Stomach (tissue), 4 donors: ENCODE data around the gene USP8.

ENCODE experiments used
- EP300 ChIP-seq: sonication (generic); formaldehyde crosslinking; IDR thresholded peaks from one replicate; pipeline ENCODE4 v1.6.1; 2017; ENCODE audit warnings: antibody characterized with exemption
- POLR2A ChIP-seq, 4 donors: fragments of 450-650 bp; IDR thresholded peaks; one replicate each; pipeline ENCODE4 v1.6.1; 2016; ENCODE audit warnings: antibody characterized with exemption in 4 of 4, control low read depth in 2 of 4, mild to moderate bottlenecking in 1 of 4, moderate library complexity in 1 of 4
- POLR2AphosphoS5 ChIP-seq, 3 donors: sonication (generic); formaldehyde crosslinking; IDR thresholded peaks; one replicate each; pipeline ENCODE4 v1.6.1; 2016; ENCODE audit warnings: antibody characterized with exemption in 3 of 3
- TF ChIP-seq, protein P1 (sequence below), 7 experiments: fragments of 450-650 bp in 4 of 7; fragments of 200-600 bp in 3 of 7; sonication (generic) in 3 of 7; IDR thresholded peaks; one replicate each; pipeline ENCODE4 v1.5.1; 2016 to 2019; ENCODE audit warnings: antibody characterized with exemption in 7 of 7, control low read depth in 2 of 7, mild to moderate bottlenecking in 1 of 7

DNA sequence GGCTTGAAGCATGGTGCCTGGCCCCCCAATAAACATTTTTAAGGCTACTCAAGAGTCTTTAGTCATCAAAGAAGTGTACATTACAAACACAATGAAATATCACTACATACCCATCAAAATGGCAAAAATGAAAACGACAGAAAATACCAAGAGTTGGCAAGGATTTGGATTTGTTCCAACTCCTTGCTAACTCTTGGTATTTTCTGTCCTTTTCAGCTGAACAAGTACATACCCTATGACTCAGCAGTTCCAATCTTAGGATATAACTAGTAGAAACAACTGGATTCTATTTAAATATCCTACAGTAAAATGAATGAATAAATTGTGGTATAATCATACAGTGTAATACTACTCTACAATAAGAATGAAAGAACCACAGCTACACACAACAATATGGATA is 44.1 kb upstream of the USP8 start:
- TF ChIP-seq, protein P1, sequence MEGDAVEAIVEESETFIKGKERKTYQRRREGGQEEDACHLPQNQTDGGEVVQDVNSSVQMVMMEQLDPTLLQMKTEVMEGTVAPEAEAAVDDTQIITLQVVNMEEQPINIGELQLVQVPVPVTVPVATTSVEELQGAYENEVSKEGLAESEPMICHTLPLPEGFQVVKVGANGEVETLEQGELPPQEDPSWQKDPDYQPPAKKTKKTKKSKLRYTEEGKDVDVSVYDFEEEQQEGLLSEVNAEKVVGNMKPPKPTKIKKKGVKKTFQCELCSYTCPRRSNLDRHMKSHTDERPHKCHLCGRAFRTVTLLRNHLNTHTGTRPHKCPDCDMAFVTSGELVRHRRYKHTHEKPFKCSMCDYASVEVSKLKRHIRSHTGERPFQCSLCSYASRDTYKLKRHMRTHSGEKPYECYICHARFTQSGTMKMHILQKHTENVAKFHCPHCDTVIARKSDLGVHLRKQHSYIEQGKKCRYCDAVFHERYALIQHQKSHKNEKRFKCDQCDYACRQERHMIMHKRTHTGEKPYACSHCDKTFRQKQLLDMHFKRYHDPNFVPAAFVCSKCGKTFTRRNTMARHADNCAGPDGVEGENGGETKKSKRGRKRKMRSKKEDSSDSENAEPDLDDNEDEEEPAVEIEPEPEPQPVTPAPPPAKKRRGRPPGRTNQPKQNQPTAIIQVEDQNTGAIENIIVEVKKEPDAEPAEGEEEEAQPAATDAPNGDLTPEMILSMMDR (IDR thresholded peaks at IDR 0.05), result no peak
- TF ChIP-seq EP300 (no peak), POLR2A (IDR thresholded peaks at IDR 0.05) (no peak), POLR2AphosphoS5 (IDR thresholded peaks at IDR 0.05) (no peak)
